Astrocyte of the hippocampus (primary cell): ENCODE results near the gene KRTAP10-6.
"Not testable (repeated sequence)": the region's sequence is repeated elsewhere in the genome, so short reads cannot be mapped to it uniquely, and the experiment has no call there.

ENCODE experiments used
- DNase-seq: peaks from one replicate; pipeline ENCODE4 v3.0.0; 2011; ENCODE audit warnings: low read depth, low spot score

KRTAP10-6 gene

DNA sequence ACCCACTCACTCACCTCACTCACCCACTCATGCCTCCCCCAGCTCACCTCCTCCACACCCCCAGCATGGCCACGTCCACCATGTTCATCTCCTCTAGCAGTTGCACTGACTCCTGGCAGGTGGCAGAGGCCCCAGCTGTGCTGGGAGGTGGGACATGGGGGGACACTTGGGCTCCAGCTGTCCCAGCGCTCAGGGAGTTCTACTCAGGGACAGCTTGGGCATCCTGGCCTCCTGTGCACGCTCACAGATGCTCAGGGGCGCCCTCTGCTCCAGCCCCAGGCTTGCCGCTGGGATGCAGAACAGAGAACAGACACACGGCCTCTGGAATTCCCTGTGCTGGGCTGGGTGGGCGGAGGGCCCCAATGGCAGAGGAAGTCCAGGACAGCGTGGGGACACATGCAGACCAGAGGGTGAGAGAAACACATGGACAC, 24.8 kb upstream of the KRTAP10-6 start:
- no peak for DNase-seq

DNA sequence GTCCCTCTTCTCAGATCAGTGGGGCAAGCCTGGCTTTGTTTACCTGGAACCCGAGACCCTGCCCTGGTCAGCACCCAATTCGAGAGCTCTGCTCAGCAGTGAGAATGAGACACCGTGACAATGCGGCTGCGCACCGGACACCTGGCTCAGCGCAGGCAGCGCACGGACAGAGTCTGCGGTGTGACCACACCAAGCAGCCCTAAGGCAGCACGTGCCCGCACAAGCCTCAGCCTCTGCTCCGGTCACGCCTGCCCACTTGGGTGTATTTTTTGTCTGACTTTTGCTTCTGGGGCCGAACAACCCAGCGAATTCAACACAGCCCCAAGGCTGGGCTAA, 24.3 kb upstream of the KRTAP10-6 start:
- no peak for DNase-seq

DNA sequence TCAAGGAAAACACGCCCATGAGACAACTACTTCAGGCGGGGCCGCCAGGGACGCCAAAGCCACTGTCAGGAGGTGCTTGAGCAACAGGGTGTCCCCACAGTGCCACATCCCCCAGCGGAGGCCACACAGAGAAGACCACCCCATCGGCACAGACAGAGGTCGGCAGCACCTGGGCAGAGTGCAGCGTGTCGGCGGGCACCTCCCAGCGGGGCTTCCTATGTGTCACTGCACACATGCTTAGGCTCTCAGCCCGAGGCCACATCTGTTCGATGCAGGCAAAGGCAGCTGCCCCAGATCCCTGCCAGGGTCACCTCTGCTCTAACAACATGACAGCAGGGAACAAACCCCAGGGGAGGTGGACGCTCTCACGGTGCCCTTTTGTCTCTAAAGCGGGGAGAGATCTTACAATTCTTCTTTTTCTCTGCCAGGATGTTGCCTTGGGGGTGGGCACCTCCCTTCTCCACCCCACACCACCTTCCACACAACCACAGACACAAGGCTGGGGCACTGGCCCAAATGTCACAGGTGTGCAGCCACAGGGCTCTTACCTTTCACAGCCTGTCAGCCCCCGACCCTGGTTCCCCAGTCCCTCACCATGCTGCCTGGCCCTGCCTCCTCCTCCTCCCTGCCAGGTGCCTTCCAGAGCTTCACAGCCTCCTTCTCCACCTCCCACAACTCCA, 23.7 kb upstream of the KRTAP10-6 start:
- DNase-seq: no peak

DNA sequence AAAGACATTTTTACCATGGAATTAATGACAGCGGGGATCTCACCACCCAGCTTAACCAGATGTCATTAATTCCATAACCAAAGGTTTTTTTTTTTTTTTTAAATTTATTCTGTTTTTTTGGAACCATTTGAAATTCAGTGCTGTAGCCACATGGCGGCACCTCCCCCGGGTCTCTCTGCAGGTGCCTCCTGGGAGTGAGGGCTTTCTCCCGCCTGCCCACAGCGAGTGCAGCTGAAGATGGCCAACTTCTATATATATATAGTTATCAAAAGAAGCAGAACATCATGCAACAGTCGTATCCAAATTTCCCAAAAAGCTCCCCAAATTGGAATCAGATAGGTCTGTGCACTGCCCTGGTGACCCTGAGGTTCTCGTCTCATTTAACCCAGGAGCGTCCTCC, 23.2 kb upstream of the KRTAP10-6 start:
- no peak for DNase-seq

DNA sequence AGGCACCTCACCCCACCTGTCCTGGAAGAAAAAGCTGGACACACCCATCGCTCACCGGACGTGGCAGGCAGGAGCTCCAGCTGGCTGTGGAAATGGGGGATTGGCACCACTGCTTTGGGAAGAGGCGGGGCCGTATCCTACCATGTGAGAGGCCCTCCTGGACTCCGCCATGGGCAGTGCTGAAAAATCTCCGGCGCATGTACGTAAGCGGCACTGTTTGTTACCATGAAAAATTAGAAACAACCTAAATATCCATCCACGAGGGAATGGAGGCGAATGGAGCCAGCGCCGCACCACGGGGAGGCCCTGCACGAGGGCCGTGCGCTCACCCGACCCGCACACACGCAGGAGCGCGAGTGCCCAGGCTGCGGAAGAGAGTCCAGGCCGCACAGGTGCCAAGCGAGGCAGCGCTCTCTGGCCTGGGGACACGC, 22.7 kb upstream of the KRTAP10-6 start:
- no peak for DNase-seq

DNA sequence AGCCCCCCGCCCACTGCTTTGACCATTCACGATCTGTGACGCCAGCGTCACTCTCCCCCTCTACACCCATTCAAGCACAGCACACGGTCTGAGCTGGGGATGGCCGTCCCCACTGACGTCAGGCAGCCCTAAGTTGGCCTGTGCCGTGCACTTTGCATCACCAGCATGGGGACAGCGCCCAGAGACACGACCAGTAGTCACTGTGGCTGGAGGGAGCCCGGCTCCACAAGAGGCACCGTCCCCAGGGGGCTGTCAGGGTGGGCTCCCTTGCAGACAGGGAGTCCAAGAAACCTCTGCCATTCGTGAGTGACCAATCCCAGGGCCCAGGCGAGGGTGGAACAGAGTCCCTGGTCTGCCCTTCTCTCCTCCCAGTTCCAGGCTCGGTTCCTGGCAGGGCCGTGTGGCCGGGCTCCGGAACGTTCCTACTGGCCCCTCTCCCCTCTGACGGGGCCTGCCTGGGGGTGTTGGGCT, 21.9 kb upstream of the KRTAP10-6 start:
- DNase-seq: no peak

DNA sequence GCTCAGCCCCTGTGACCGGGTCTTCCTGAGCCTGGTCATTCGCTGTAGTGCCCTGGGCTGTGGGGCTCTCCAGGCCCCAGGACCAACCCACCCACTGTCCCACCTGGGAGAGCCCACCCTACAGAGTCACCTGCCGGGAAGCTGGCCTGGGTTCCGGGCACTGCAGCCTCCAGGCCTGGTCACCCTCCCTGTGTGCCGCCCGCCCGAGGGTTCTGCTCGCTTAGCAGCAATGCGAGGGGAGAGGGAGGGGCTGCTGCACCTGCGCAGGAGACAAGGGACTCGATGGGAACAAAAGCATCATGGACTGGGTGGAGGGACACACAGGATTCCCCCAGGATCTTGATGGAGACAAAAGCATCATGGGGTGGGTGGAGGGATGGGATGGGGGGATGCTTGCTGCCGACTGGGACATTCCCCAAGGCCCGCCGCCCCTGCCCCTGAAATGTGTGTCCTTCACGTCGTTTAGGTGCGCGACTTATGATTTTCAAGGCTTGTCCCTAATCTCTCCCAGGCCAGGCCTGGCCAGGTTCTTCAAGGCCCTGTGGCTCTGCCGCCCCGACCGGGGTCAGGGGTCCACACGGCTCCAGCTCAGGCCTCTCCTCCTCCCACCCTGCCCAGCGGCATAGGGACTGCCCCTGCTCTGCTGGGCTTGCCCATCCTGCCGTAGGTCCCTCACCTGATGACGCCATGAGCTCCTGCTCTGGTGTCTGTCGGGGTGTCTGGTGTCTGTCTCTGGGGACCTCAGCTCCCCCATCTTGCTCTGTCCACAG, 21.3 kb upstream of the KRTAP10-6 start:
- no peak for DNase-seq

DNA sequence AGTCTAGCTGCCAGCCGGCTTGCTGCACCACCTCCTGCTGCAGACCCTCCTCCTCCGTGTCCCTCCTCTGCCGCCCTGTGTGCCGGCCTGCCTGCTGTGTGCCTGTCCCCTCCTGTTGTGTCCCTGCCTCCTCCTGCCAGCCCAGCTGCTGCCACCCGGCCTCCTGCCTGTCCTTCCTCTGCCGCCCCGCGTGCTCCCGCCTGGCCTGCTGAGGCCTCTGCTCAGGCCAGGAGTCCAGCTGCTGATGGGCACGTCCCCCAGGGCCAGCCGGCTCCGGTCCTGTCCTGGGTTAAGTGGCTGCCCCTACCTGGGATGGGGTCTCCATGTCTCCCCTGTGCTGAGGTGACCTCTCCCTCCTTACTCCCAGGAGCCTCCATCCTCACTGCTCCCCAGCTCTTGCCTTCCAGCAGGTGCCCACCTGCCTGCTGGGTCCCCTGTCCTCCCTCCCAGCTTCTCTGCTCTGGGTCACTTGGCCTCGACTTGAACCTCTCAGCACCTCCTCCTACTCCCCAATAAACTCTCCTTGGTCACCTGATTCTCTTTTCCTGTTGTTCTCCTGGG, 20.4 kb upstream of the KRTAP10-6 start:
- no peak for DNase-seq

DNA sequence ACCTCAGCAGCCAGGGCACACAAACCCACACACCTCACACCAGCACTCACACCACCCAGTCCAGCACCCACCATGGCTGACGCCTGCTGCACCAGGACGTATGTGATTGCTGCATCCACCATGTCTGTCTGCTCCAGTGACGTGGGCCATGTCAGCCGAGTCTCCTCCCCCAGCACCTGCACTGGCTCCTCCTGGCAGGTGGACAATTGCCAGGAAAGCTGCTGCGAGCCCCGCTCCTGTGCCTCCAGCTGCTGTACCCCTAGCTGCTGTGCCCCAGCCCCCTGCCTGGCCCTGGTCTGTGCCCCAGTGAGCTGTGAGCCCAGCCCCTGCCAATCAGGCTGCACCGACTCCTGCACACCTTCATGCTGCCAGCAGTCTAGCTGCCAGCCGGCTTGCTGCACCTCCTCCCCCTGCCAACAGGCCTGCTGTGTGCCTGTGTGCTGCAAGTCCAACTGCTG, 19.8 kb upstream of the KRTAP10-6 start, which contains the start of gene KRTAP10-8:
KRTAP10-8 (plus strand) TSS at position 51 of the 458 bp plus-strand sequence; CDS start at position 73, 22 bp downstream.
- no peak for DNase-seq

DNA sequence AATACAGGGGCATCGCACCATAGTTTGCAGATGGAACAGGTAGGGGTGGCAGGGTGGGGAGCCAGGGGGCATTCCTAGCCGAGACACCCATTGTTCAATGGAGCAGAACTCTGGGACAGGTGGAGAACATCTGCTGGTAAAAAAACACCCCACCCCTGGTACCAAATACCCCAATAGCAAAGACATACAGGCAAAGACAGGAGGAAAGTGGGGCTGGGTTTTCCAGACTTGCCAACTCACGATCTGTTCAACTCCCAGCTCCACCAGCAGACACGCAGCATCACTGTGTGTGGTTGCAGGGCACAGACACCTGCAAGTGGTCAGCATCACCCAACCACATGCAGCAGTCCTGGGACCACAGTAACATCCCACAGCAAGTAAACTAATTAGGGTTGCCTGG, 19.2 kb upstream of the KRTAP10-6 start:
- DNase-seq: no peak

DNA sequence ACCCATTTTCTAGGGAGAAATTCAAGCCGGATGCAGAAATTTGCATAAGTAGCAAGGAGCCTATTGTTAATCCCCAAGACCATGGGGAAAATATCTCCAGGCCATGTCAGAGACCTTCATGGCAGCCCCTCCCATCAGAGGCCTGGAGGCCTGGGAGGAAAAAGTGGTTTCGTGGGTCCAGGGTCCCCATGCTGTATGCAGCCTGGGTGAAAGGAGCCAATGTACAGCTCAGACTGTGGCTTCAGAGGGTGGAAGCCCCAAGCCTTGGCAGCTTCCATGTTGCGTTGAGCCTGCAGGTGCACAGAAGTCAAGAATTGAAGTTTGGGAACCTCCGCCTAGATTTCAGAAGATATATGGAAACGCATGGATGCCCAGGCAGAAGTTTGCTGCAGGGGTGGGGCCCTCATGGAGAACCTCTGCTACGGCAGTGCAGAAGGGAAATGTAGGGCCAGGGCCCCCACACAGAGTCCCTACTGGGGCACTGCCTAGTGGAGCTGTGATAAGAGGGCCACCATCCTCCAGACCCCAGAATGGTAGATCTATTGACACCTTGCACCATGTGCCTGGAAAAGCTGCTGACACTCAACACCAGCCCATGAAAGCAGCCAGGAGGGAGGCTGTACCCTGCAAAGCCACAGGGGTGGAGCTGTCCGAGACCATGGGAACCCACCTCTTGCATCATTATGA, 18.0 kb upstream of the KRTAP10-6 start:
- DNase-seq: not testable (repeated sequence)

DNA sequence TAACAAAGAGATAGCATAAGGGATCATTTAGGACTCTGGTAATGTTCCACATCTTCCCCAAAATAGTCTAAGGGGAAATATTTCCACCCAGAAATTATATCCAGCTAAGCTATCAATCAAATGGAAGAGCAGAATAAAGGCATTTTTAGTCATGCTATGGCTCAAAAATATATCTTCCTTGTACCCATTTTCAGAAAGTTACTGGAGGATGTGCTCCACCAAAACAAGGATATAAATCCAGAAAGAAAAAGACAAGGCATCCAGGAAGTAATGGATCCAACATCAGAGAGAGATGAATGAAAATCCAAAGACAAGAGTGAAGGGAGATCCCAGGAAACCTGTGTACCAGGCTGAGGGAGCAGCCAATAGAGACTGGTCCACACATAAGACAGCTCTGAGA, 16.9 kb upstream of the KRTAP10-6 start:
- DNase-seq: no peak

DNA sequence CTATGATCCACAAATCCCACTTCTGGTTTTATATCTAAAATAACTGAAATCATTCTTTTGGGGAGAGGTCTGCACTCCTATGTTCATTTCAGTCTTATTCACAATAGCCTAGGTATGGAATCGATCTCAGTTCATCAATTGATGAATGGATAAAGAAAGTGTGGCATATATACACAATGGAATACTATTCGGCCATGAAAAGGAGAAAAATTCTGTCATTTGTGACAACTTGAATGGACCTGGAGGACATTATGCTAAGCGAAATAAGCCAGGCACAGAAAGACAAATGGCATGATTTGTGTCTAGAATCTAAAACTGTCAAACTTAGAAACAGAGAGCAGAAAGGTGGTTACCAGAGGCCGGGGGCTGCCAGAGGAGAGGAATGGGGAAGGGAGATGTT, 14.2 kb upstream of the KRTAP10-6 start:
- DNase-seq: no peak

DNA sequence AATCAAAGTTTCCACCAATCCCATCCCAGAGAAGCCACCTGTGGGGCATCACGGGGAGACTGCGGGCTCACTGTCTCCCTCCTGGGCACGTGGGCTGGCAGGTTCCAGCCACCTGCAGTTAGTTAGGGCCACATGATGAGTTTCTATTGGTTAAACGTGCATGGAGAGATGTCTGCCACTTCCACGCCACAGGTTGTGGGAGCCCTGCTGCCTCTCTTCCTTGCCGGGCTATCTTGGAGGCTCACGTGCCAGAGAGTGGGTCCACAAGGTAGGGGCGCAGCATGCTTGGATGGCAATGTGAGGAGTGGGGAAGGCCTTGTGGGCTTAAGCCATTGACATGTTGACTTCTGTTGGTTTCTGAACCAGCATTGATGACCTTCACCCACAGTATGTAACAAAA, 11.6 kb upstream of the KRTAP10-6 start:
- no peak for DNase-seq

DNA sequence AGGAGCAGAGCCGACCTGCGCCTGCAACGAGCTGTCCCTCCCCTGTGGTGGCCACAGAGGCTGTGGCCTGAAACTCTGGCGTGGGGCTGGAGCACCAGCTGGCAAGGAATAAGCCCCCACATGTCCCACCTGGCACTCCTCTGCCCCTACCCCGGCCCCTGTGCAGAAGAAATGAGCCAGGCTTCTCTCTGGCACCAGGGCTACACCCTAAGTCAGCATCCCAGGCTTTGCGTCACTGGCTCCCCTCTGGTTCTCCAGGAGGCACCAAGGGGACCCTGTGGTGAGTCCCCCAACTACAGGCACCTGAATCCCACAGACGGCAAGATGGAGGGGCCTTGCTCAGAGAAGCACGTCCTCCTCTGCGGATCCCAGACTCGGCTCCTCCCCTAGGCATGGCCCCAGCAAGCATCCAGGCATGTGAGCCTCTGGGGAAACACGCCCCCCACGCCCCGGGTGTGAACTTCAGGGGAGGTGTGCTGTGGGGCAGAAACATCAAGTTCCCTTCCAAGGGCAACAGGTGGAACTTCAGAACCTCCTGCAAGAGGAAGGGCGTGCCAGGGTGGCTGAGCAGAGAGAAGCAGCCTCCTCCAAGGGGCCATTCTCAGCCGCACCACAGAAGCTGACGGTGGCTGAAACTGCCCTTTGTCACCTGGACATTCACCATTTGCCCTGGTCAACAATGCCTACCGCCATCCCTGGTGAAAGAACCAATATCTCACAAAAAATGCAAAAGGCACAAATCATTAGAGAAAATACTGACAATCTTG, 11.0 kb upstream of the KRTAP10-6 start:
- DNase-seq: no peak

DNA sequence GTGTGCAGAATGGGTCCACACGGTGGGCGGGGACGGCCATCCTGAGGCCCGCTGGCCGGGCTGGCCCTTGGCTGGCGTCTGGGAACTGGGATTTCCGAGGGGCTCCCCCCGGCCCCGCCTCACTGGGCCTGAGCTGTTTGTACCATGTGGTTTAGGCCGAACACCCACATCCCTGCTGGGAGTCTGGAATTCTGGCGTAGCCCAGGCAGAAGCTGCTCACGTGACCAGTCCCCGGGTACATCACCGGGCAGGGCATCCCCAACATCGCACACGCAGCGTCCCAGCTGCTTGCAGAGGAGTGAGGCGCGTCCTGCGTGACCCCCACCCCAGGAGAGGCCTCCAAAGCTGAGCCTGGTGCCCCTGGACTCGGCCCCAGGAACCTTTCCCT, 10.2 kb upstream of the KRTAP10-6 start:
- DNase-seq: no peak

DNA sequence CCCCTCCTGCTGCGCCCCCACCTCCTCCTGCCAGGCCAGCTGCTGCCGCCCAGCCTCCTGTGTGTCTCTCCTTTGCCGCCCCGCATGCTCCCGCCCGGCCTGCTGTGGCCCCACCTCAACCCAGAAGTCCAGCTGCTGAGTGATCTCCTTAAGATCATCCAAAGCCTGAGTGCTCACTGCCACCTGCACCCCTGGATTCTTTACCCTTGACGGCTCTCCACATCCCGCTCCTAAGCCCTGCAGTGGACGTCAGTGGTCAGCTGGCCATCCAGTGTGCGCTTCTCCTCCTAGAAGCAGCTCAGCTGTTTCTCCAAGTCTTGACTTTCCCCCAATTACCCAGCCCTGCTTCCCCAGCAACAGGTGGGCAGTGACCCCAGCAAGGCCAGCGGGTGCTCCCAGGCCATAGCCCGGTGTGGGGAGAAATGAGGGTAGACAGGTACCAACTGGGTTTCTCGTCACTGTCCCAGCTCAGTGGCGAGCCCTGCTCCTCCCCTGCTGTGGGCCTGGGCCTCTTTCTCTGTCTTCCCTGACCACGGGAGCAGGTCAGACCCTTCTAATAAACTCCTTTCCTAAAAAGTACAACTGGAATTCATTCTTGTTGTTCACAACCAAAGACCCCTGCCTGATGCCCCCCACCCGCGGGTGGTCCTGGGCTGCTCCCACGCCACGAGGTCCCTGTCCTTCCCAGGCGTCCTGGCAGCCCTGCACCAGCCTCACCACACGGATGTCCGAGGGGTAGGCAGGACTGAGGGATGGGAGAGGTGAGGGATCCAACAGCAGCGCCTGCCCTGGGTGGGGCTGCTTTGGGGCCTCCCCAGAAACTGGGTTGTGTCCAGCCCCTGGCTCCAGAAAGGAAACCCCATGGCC, 9.5 kb upstream of the KRTAP10-6 start:
- DNase-seq: no peak

DNA sequence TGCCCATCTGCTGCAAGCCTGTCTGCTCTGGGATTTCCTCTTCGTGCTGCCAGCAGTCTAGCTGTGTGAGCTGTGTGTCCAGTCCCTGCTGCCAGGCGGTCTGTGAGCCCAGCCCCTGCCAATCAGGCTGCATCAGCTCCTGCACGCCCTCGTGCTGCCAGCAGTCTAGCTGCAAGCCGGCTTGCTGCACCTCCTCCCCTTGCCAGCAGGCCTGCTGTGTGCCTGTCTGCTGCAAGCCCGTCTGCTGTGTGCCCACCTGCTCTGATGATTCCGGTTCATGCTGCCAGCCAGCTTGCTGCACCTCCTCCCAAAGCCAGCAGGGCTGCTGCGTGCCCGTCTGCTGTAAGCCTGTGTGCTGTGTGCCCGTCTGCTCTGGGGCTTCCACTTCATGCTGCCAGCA, 8.8 kb upstream of the KRTAP10-6 start:
- not testable (repeated sequence) for DNase-seq

DNA sequence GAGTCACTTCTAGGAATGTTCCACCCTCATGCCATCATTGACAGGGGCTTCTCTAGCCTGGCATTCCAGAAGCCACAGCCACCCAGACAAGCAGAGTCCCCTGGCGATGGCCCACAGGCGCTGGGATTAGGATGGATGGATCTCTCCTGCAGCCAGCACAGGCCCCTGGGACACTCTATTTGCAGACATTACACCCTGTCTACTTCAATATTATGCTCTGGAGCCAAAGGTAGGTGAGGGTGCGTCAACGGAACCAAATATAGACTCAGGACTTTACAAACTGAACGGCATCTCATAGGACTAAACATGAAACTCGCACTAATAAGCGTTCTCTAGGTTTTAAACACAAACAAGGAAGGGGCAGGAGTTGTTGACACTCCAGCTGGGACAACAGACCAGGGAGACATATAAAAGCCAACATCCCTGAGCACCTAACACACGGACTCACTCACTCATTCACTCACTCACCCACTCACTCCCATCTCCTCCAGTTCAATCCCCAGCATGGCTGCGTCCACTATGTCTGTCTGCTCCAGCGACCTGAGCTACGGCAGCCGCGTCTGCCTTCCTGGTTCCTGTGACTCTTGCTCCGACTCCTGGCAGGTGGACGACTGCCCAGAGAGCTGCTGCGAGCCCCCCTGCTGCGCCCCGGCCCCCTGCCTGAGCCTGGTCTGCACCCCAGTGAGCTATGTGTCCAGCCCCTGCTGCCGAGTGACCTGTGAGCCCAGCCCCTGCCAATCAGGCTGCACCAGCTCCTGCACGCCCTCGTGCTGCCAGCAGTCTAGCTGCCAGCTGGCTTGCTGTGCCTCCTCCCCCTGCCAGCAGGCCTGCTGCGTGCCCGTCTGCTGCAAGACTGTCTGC, 8.0 kb upstream of the KRTAP10-6 start, which contains the start of gene KRTAP10-7:
KRTAP10-7 (plus strand) TSS at position 480 of the 861 bp plus-strand sequence; CDS start at position 505, 25 bp downstream.
- DNase-seq: not testable (repeated sequence)
